ENCODE data around the gene TIMM22. TPM values are rescaled to one million over a fixed set of nuclear protein-coding genes. Genes with fewer than 3 reads are reported as not detected.
"Not testable (repeated sequence)": the region's sequence is repeated elsewhere in the genome, so short reads cannot be mapped to it uniquely, and the experiment has no call there.

The TIMM22 gene
- total RNA-seq, 1 donor from 2014 or later: 9.1 TPM

DNA sequence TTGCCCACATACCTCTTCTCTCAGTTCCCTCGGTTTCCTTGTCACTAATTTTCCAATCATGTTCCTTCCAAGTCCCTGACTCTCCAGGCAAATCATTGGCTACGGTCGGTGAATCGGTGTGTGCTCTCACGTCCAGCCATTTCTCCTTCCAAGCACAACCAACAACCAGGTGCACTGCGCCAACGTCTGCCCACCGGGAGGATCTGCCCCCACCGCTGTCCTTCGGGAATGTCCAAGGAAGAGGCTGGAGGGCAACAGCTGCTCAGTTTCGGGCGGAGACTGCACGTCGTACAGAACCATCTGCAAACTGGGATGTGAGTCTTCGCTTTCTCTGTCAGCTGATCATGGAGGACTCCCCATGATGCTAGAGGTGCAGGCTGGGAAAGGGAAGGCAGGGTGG is 9.0 kb upstream of the TIMM22 start:
- Histone ChIP-seq H3K9me3 (no peaks in the 10 kb centered on the region), H3K4me3 (no peak overlapping the region), H3K27ac (no peak overlapping the region), H3K36me3 (no peaks in the 10 kb centered on the region), H3K4me1 (no peaks in the 10 kb centered on the region), H3K27me3 (ENCODE audit: low read depth) (no peaks in the 10 kb centered on the region)
- ATAC-seq: no peak
- DNase-seq: no peak
- intact Hi-C loops (cut with DNase I): no loop called here
- TF ChIP-seq, protein P1, sequence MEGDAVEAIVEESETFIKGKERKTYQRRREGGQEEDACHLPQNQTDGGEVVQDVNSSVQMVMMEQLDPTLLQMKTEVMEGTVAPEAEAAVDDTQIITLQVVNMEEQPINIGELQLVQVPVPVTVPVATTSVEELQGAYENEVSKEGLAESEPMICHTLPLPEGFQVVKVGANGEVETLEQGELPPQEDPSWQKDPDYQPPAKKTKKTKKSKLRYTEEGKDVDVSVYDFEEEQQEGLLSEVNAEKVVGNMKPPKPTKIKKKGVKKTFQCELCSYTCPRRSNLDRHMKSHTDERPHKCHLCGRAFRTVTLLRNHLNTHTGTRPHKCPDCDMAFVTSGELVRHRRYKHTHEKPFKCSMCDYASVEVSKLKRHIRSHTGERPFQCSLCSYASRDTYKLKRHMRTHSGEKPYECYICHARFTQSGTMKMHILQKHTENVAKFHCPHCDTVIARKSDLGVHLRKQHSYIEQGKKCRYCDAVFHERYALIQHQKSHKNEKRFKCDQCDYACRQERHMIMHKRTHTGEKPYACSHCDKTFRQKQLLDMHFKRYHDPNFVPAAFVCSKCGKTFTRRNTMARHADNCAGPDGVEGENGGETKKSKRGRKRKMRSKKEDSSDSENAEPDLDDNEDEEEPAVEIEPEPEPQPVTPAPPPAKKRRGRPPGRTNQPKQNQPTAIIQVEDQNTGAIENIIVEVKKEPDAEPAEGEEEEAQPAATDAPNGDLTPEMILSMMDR (IDR thresholded peaks at IDR 0.05): no peak

DNA sequence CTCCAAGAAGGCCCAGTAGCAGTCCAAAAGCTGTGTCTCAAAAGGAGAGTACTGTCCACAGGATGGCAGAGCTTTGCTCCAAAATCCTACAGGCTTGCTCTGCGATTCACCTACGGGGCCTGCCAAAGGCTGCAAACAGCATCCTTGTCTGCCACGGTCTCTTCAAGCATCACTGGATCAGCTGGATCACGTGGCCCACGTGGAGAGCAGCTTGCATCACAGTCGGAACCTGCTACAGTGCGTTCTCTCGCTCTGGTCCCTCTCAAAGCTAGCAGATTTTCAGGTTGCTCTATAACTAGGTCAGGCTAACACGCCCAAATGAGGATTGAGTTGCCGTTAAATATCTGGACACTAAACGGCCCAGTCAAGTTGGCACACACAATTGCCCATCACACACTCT is 8.4 kb upstream of the TIMM22 start:
- Histone ChIP-seq H3K4me1 (no peaks in the 10 kb centered on the region), H3K9me3 (no peaks in the 10 kb centered on the region), H3K27me3 (ENCODE audit: low read depth) (no peaks in the 10 kb centered on the region), H3K4me3 (no peak overlapping the region), H3K27ac (no peak overlapping the region), H3K36me3 (no peaks in the 10 kb centered on the region)
- intact Hi-C loops (cut with DNase I): no loop called here
- DNase-seq (no peak), ATAC-seq (no peak)
- TF ChIP-seq, protein P1 (IDR thresholded peaks at IDR 0.05): no peak

DNA sequence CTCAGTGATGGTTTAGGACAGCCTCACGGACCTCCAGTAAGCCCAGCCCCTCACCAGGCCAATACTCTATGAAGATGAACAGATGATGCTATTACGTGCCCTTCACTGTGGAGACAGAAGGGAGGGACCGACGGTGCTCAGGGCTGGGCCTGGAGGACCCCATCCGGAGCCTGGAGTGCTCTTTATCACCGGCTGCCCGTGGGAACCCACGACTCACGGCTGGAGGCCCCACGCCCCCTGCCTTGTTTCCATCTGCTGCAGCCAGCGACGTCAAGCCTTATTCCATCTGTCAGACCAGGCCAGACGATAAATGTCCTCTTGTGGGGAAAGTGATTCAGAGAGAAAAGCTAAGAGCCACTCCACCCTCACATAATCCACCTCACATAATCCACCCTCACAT is 4.0 kb upstream of the TIMM22 start:
- Histone ChIP-seq H3K27ac (no peak overlapping the region), H3K27me3 (ENCODE audit: low read depth) (no peaks in the 10 kb centered on the region), H3K4me1 (peaks cover 11% of the 10 kb centered on the region), H3K36me3 (no peaks in the 10 kb centered on the region), H3K4me3 (no peak overlapping the region), H3K9me3 (no peaks in the 10 kb centered on the region)
- intact Hi-C loops (cut with DNase I): no loop called here
- DNase-seq (no peak), ATAC-seq (no peak)
- TF ChIP-seq, protein P1 (IDR thresholded peaks at IDR 0.05): no peak

DNA sequence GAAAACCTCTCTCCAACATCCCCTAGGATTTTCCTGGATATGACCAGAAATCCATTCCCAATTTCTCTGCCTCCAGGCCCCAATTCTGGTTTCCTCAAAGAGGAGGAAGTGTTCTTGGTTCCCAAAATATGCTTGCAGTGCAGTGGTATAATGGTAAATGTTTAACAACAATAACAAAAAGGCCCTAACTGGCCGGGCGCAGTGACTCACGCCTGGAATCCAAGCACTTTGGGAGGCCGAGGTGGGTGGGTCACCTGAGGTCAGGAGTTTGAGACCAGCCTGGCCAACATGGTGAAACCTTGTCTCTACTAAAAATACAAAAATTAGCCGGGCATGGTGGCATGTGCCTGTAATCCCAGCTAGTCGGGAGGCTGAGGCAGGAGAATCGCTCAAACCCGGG is 1.6 kb upstream of the TIMM22 start:
- ATAC-seq; H3K27me3 ChIP-seq (ENCODE audit: low read depth); H3K4me3 ChIP-seq; DNase-seq; intact Hi-C loops (cut with DNase I); H3K9me3 ChIP-seq; H3K27ac ChIP-seq: not testable (repeated sequence)
- Histone ChIP-seq H3K36me3 (peaks cover 12% of the 10 kb centered on the region), H3K4me1 (peaks cover 35% of the 10 kb centered on the region)

DNA sequence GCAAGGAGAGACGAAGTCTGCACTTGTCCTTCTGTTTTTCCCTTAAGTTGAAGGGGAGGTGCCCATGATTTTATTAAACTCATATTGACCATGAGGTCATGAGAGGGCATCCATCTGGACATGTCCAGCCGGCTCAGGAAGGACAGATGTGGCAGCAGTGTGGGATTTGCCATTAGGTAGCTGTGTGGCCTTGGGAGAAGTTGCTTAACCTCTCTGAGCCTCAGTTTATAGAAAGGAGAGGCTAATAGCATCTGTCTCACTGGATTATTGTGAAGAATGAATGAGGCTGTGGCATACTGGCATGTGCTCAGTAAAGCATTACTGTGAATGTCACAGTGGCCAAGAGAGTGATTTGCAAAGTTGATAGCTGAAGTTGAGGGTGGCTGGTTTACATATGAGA is 1.2 kb downstream of the TIMM22 start:
- ATAC-seq: no peak
- Histone ChIP-seq H3K4me3 (peak overlapping the region; percentile 100), H3K27ac (no peak overlapping the region), H3K4me1 (peaks cover 63% of the 10 kb centered on the region), H3K27me3 (ENCODE audit: low read depth) (no peaks in the 10 kb centered on the region), H3K36me3 (peaks cover 40% of the 10 kb centered on the region), H3K9me3 (no peaks in the 10 kb centered on the region)
- intact Hi-C loops (cut with DNase I): no loop called here
- TF ChIP-seq, protein P1 (IDR thresholded peaks at IDR 0.05): no peak
- no peak for DNase-seq

DNA sequence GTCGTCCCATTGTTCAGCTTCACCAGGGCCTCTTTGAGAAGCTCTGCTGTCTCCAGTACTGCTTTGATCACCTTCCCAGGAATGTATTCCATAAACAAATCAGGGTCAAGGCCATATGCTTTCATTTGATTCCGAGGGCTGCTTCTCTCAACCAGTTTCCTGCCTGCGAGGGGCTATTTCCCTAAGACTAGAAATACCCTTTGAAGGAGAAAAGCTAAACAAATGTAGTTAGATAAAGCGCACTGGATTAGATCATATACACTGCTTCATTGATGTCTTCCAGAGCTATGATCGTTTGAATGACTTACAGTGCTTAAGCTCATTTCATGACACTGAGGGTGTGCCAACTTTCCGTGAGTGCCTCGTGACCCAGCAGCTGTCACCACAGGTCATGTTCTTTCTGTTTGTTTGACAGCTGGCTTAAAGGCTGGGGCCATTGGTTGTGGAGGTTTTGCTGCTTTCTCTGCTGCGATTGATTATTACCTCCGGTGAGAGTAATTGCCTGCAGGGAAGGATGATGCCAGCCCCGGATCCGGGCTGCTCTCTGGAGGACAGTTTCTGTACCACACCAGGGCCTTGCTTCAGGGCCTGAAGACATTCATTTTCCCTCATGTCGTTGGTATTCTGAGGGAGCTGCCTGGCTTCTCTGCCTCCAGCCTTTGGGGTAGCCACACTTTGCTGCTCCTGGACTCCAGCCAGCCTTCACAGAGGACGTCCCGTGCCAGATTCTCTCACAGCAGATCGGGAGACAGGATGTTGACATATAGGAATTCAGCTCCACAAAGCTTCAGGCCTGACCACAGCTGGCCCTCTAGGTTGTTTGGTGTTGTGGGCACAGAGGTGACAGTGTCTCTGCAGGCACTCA is 3.9 kb downstream of the TIMM22 start:
- DNase-seq: no peak
- Histone ChIP-seq H3K36me3 (peaks cover 67% of the 10 kb centered on the region), H3K27me3 (ENCODE audit: low read depth) (no peaks in the 10 kb centered on the region), H3K4me3 (no peak overlapping the region), H3K27ac (peak overlapping the region; percentile 81), H3K9me3 (no peaks in the 10 kb centered on the region), H3K4me1 (peaks cover 90% of the 10 kb centered on the region)
- ATAC-seq: no peak
- intact Hi-C loops (cut with DNase I): no loop called here
- TF ChIP-seq, protein P1 (IDR thresholded peaks at IDR 0.05): no peak

Data from lower lobe of right lung (tissue), 2 donors.